Measurements from ENCODE around the gene COL9A3. TPM values are rescaled to one million over a fixed set of nuclear protein-coding genes. Genes with fewer than 3 reads are reported as not detected.

The COL9A3 gene
- total and polyA plus RNA-seq, 2 of the 8 experiments (the other 6 are each of a cell fraction or from before 2014, with no cell fraction given), result 21.7 to 80.1 TPM

GRCh38 chr20:62856931-62857619, 40.2 kb downstream of the COL9A3 start (continued):
- no peak for TF ChIP-seq SIRT6 (IDR thresholded peaks at IDR 0.05; ENCODE audit: low read length)
- TF ChIP-seq SUZ12 (IDR thresholded peaks at IDR 0.05; ENCODE audit: low read length), result no peak
- TF ChIP-seq TBP (IDR thresholded peaks at IDR 0.05; ENCODE audit: low read depth, low read length), result no peak
- no peak for TF ChIP-seq RAD21 (IDR thresholded peaks at IDR 0.05 in 1 of 2, conservative IDR thresholded peaks at IDR 0.05 in 1 of 2; ENCODE audit: low read depth in 2 of 2, low read length in 2 of 2)
- TF ChIP-seq BACH1 (IDR thresholded peaks at IDR 0.05; ENCODE audit: low read length), result no peak
- TF ChIP-seq, protein P1, sequence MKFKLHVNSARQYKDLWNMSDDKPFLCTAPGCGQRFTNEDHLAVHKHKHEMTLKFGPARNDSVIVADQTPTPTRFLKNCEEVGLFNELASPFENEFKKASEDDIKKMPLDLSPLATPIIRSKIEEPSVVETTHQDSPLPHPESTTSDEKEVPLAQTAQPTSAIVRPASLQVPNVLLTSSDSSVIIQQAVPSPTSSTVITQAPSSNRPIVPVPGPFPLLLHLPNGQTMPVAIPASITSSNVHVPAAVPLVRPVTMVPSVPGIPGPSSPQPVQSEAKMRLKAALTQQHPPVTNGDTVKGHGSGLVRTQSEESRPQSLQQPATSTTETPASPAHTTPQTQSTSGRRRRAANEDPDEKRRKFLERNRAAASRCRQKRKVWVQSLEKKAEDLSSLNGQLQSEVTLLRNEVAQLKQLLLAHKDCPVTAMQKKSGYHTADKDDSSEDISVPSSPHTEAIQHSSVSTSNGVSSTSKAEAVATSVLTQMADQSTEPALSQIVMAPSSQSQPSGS (IDR thresholded peaks at IDR 0.05; ENCODE audit: low read length), result no peak
- TF ChIP-seq TEAD4 (IDR thresholded peaks at IDR 0.05; ENCODE audit: low read depth, low read length), result no peak
- no peak for TF ChIP-seq POU5F1 (IDR thresholded peaks at IDR 0.05; ENCODE audit: low read depth, low read length)

All from H1 (cell line).